ENCODE results near the gene CREB5. TPM values are rescaled to one million over a fixed set of nuclear protein-coding genes. Genes with fewer than 3 reads are reported as not detected.

The CREB5 gene
- total RNA-seq, 2 donors from 2014 or later = 7.7 to 11.6 TPM

GRCh38 chr7:28465697-28466096 is 53.4 kb downstream of the CREB5 start:
- intact Hi-C loops (cut with DNase I) = no loop called here
- ATAC-seq (no peak), DNase-seq (no peak)

GRCh38 chr7:28466341-28466740 is 54.0 kb downstream of the CREB5 start:
- intact Hi-C loops (cut with DNase I) = no loop called here
- ATAC-seq = no peak
- DNase-seq = no peak

GRCh38 chr7:28466885-28467284 is 54.6 kb downstream of the CREB5 start:
- intact Hi-C loops (cut with DNase I) = no loop called here
- DNase-seq (no peak), ATAC-seq (no peak)

- DNase-seq = no peak
- intact Hi-C loops (cut with DNase I) = no loop called here
- ATAC-seq = no peak
Observed at GRCh38 chr7:28469562-28469961, 57.2 kb downstream of the CREB5 start.

GRCh38 chr7:28470344-28470743 is 58.0 kb downstream of the CREB5 start:
- intact Hi-C loops (cut with DNase I) = no loop called here
- DNase-seq = no peak
- no peak for ATAC-seq

- no peak for ATAC-seq
- intact Hi-C loops (cut with DNase I) = no loop called here
- DNase-seq = no peak
Observed at GRCh38 chr7:28472332-28472731, 60.0 kb downstream of the CREB5 start.

GRCh38 chr7:28473571-28474281 is 61.4 kb downstream of the CREB5 start:
- intact Hi-C loops (cut with DNase I) = no loop called here
- ATAC-seq (peak; percentile 58 to 78), DNase-seq (peak; percentile 49)

- ATAC-seq = peak; percentile 54 to 82
- no peak for DNase-seq
- intact Hi-C loops (cut with DNase I) = no loop called here
Observed at GRCh38 chr7:28474282-28474638, 61.9 kb downstream of the CREB5 start.

- DNase-seq = no peak
Observed at GRCh38 chr7:28474640-28475039, 62.3 kb downstream of the CREB5 start.

GRCh38 chr7:28477041-28477442 is 64.7 kb downstream of the CREB5 start:
- intact Hi-C loops (cut with DNase I) = no loop called here
- ATAC-seq = no peak
- no peak for DNase-seq

More at GRCh38 chr7:28474640-28475039, 62.3 kb downstream of the CREB5 start:
- no peak for ATAC-seq
- intact Hi-C loops (cut with DNase I) = no loop called here

GRCh38 chr7:28478656-28479055 is 66.3 kb downstream of the CREB5 start:
- ATAC-seq (peak in 1 of 2 donors; percentile 71), DNase-seq (no peak)
- intact Hi-C loops (cut with DNase I) = no loop called here

GRCh38 chr7:28479507-28479947 is 67.2 kb downstream of the CREB5 start:
- ATAC-seq (no peak), DNase-seq (no peak)
- intact Hi-C loops (cut with DNase I) = no loop called here

- ATAC-seq (no peak), DNase-seq (no peak)
- intact Hi-C loops (cut with DNase I) = no loop called here
Observed at GRCh38 chr7:28480595-28480994, 68.3 kb downstream of the CREB5 start.

- ATAC-seq (no peak), DNase-seq (no peak)
- intact Hi-C loops (cut with DNase I) = no loop called here
Observed at GRCh38 chr7:28481091-28481926, 69.0 kb downstream of the CREB5 start.

GRCh38 chr7:28483112-28483511 is 70.8 kb downstream of the CREB5 start:
- no peak for DNase-seq
- ATAC-seq = no peak
- intact Hi-C loops (cut with DNase I) = no loop called here

- intact Hi-C loops (cut with DNase I) = no loop called here
Observed at GRCh38 chr7:28483908-28484605, 71.7 kb downstream of the CREB5 start.

GRCh38 chr7:28484606-28484935 is 72.3 kb downstream of the CREB5 start:
- ATAC-seq (no peak), DNase-seq (no peak)
- intact Hi-C loops (cut with DNase I) = no loop called here

More at GRCh38 chr7:28483908-28484605, 71.7 kb downstream of the CREB5 start:
- no peak for ATAC-seq
- no peak for DNase-seq

GRCh38 chr7:28487487-28487886 is 75.2 kb downstream of the CREB5 start:
- ATAC-seq (no peak), DNase-seq (no peak)
- intact Hi-C loops (cut with DNase I) = no loop called here

GRCh38 chr7:28488061-28488791 is 75.9 kb downstream of the CREB5 start:
- no peak for ATAC-seq
- intact Hi-C loops (cut with DNase I) = no loop called here
- DNase-seq = no peak

Measured in left cardiac atrium (tissue), 4 donors.